ENCODE measurements around the gene DGKB. TPM values are rescaled to one million over a fixed set of nuclear protein-coding genes. Genes with fewer than 3 reads are reported as not detected.

The DGKB gene
- total RNA-seq, 1 donor from 2014 or later, result 0.72 TPM

GRCh38 chr7:14748461-14748860, 154.1 kb downstream of the DGKB start:
- no peak overlapping the region for H3K4me3 Mint-ChIP-seq
- no peak for DNase-seq (ENCODE audit: low read depth, low spot score)
- TF ChIP-seq CTCF (conservative IDR thresholded peaks at IDR 0.05), result no peak
- H3K36me3 Mint-ChIP-seq (ENCODE audit: low read depth), result peaks cover 11% of the 10 kb centered on the region
- no peak overlapping the region for H3K27ac Mint-ChIP-seq (ENCODE audit: unreplicated experiment)
- H3K27me3 Mint-ChIP-seq (ENCODE audit: low read depth), result no peaks in the 10 kb centered on the region
- peaks cover 17% of the 10 kb centered on the region for H3K4me1 Mint-ChIP-seq
- peaks cover 6% of the 10 kb centered on the region for H3K9me3 Mint-ChIP-seq

- H3K4me3 Mint-ChIP-seq, result no peak overlapping the region
- peaks cover 6% of the 10 kb centered on the region for H3K9me3 Mint-ChIP-seq
- no peak for DNase-seq (ENCODE audit: low read depth, low spot score)
- H3K4me1 Mint-ChIP-seq, result peaks cover 17% of the 10 kb centered on the region
- peaks cover 12% of the 10 kb centered on the region for H3K36me3 Mint-ChIP-seq (ENCODE audit: low read depth)
- no peaks in the 10 kb centered on the region for H3K27me3 Mint-ChIP-seq (ENCODE audit: low read depth)
- TF ChIP-seq CTCF (conservative IDR thresholded peaks at IDR 0.05), result no peak
- no peak overlapping the region for H3K27ac Mint-ChIP-seq (ENCODE audit: unreplicated experiment)
These were observed 154.8 kb downstream of the DGKB start for GRCh38 chr7:14747701-14748100.

GRCh38 chr7:14745076-14745475, 157.5 kb downstream of the DGKB start:
- H3K36me3 Mint-ChIP-seq (ENCODE audit: low read depth), result peaks cover 14% of the 10 kb centered on the region
- DNase-seq (ENCODE audit: low read depth, low spot score), result no peak

GRCh38 chr7:14740606-14741005, 161.9 kb downstream of the DGKB start:
- DNase-seq (ENCODE audit: low read depth, low spot score), result no peak
- H3K9me3 Mint-ChIP-seq, result peaks cover 13% of the 10 kb centered on the region
- no peaks in the 10 kb centered on the region for H3K4me1 Mint-ChIP-seq
- peaks cover 10% of the 10 kb centered on the region for H3K36me3 Mint-ChIP-seq (ENCODE audit: low read depth)
- H3K27me3 Mint-ChIP-seq (ENCODE audit: low read depth), result no peaks in the 10 kb centered on the region
- H3K27ac Mint-ChIP-seq (ENCODE audit: unreplicated experiment), result no peak overlapping the region
- no peak overlapping the region for H3K4me3 Mint-ChIP-seq
- TF ChIP-seq CTCF (conservative IDR thresholded peaks at IDR 0.05), result no peak

More at GRCh38 chr7:14745076-14745475, 157.5 kb downstream of the DGKB start:
- no peak for TF ChIP-seq CTCF (conservative IDR thresholded peaks at IDR 0.05)
- Mint-ChIP-seq H3K4me1 (peaks cover 5% of the 10 kb centered on the region), H3K9me3 (peaks cover 9% of the 10 kb centered on the region), H3K27ac (ENCODE audit: unreplicated experiment) (no peak overlapping the region), H3K4me3 (no peak overlapping the region), H3K27me3 (ENCODE audit: low read depth) (no peaks in the 10 kb centered on the region)

GRCh38 chr7:14739841-14740185, 162.7 kb downstream of the DGKB start:
- Mint-ChIP-seq H3K27me3 (ENCODE audit: low read depth) (no peaks in the 10 kb centered on the region), H3K27ac (ENCODE audit: unreplicated experiment) (no peak overlapping the region), H3K36me3 (ENCODE audit: low read depth) (peaks cover 10% of the 10 kb centered on the region), H3K9me3 (peaks cover 13% of the 10 kb centered on the region), H3K4me3 (no peak overlapping the region), H3K4me1 (no peaks in the 10 kb centered on the region)
- no peak for TF ChIP-seq CTCF (conservative IDR thresholded peaks at IDR 0.05)
- no peak for DNase-seq (ENCODE audit: low read depth, low spot score)

All from neural crest cell (in vitro differentiated cells).